Measurements from ENCODE around the gene DDRGK1.

GRCh38 chr20:3239867-3240775, 35.6 kb upstream of the DDRGK1 start:
- TF ChIP-seq REST (IDR thresholded peaks at IDR 0.05; ENCODE audit: insufficient read depth in 1 of 2, low read depth in 2 of 2, low read length in 2 of 2) (no peak), POLR2AphosphoS5 (IDR thresholded peaks at IDR 0.05; ENCODE audit: low read depth, low read length) (no peak), TAF1 (IDR thresholded peaks at IDR 0.05; ENCODE audit: borderline replicate concordance, insufficient read depth, low read length) (no peak), SIN3A (IDR thresholded peaks at IDR 0.05; ENCODE audit: borderline replicate concordance, insufficient read depth, low read length) (no peak)

Measured in PFSK-1 (cell line).